OCI-LY7 (cell line): ENCODE measurements around the gene DIP2C.

ENCODE experiments used
- EZH2phosphoT487 ChIP-seq: fragments of 200-600 bp; sonication (generic); IDR thresholded peaks from 2 replicates; pipeline ENCODE4 v1.6.1; 2018; ENCODE audit warnings: low read depth, borderline replicate concordance, mild to moderate bottlenecking, mixed run types, antibody characterized with exemption, low read length, moderate library complexity, mixed read lengths
- TF ChIP-seq, protein P1 (sequence below): fragments of 200-600 bp; sonication (generic); conservative IDR thresholded peaks from 2 replicates; pipeline ENCODE4 v1.5.1; 2014; ENCODE audit warnings: mild to moderate bottlenecking, antibody characterized with exemption, low read length, moderate library complexity, mixed read lengths

DNA sequence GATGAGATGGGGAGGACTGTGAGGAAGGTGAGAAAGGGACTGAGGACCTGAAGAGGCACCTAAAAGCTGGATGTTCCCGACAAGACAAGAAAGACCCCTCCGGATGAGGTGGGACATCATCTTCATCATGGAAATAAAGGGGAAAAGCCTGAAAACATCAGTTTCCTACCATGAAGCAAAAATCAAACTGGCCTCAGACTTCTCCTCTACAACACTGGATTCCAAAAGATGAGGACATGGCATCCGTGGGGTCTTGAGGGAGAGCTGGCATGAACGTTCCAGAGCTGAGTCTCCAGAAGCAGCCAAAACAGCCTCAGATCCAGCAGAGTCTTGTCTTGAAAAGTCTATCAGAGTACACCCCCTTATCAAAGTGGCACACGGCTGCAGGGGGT is 44.5 kb downstream of the DIP2C start:
- TF ChIP-seq, protein P1, sequence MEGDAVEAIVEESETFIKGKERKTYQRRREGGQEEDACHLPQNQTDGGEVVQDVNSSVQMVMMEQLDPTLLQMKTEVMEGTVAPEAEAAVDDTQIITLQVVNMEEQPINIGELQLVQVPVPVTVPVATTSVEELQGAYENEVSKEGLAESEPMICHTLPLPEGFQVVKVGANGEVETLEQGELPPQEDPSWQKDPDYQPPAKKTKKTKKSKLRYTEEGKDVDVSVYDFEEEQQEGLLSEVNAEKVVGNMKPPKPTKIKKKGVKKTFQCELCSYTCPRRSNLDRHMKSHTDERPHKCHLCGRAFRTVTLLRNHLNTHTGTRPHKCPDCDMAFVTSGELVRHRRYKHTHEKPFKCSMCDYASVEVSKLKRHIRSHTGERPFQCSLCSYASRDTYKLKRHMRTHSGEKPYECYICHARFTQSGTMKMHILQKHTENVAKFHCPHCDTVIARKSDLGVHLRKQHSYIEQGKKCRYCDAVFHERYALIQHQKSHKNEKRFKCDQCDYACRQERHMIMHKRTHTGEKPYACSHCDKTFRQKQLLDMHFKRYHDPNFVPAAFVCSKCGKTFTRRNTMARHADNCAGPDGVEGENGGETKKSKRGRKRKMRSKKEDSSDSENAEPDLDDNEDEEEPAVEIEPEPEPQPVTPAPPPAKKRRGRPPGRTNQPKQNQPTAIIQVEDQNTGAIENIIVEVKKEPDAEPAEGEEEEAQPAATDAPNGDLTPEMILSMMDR = no peak
- TF ChIP-seq EZH2phosphoT487 = no peak
